ENCODE measurements around the gene CALD1. TPM values are rescaled to one million over a fixed set of nuclear protein-coding genes. Genes with fewer than 3 reads are reported as not detected.

The CALD1 gene
- polyA plus RNA-seq, 2 of the 4 experiments (the other 2 are of a cell fraction) = 136 to 150 TPM

DNA sequence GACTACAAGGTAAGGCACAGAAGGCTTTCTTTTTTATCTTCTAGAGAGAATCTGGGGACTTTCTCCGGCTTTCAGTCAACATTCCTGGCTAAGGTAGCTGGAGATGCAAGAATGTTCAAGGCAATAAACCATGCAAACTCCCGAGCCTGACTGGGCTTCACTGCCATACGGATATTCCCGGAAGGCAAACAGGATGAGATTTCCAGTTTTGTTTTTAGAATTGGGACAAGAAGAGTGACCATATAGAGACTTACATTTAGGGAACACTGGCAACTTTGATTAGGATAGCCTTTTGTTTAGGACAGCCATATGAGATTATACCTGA lies 269 bp downstream of the CALD1 start:
- FAIRE-seq = no peak
- Histone ChIP-seq H3K27ac (peak overlapping the region; percentile 60 to 80), H3K4me1 (peaks cover 30% of the 10 kb centered on the region), H3K4me3 (peak overlapping the region; percentile 48), H3K9me3 (no peaks in the 10 kb centered on the region), H3K4me2 (peak overlapping the region; percentile 72)
- WGBS (ENCODE audit: missing lambda C conversion rate) = 3% methylated on average over 4 of the region's 4 CpGs
- ChIA-PET POLR2A (interaction anchor here (1.4 kb wide), 1 partner anchor 111 kb away, joined by 3 read pairs; no protein-coding TSS in a partner anchor), CTCF (interaction anchor here (0.7 to 1.0 kb wide), 3 partner anchors 90 to 266 kb away, joined by 3 to 5 read pairs (median 3); no protein-coding TSS in a partner anchor)
- no peak for DNase-seq (ENCODE audit: low read depth in 1 of 2, low spot score in 1 of 2)
- peak; percentile 51 to 66; a peak in 5 of 6 replicates for ATAC-seq
- TF ChIP-seq FOSB (CRISPR knock-in tag; IDR thresholded peaks at IDR 0.05) = no peak
- TF ChIP-seq HEYL (CRISPR knock-in tag; IDR thresholded peaks at IDR 0.05) = no peak
- no peak for TF ChIP-seq NFE2L2 (conservative IDR thresholded peaks at IDR 0.05; ENCODE audit: low read length)
- TF ChIP-seq HDAC2 (IDR thresholded peaks at IDR 0.05) = no peak
- no peak for TF ChIP-seq POLR2AphosphoS2 (conservative IDR thresholded peaks at IDR 0.05; ENCODE audit: low read length)
- no peak for TF ChIP-seq RCOR1 (IDR thresholded peaks at IDR 0.05; ENCODE audit: low read depth, low read length)
- TF ChIP-seq EHF (CRISPR knock-in tag; IDR thresholded peaks at IDR 0.05) = no peak
- TF ChIP-seq ESRRA (IDR thresholded peaks at IDR 0.05; ENCODE audit: borderline replicate concordance, low read length) = no peak
- TF ChIP-seq, protein P1, sequence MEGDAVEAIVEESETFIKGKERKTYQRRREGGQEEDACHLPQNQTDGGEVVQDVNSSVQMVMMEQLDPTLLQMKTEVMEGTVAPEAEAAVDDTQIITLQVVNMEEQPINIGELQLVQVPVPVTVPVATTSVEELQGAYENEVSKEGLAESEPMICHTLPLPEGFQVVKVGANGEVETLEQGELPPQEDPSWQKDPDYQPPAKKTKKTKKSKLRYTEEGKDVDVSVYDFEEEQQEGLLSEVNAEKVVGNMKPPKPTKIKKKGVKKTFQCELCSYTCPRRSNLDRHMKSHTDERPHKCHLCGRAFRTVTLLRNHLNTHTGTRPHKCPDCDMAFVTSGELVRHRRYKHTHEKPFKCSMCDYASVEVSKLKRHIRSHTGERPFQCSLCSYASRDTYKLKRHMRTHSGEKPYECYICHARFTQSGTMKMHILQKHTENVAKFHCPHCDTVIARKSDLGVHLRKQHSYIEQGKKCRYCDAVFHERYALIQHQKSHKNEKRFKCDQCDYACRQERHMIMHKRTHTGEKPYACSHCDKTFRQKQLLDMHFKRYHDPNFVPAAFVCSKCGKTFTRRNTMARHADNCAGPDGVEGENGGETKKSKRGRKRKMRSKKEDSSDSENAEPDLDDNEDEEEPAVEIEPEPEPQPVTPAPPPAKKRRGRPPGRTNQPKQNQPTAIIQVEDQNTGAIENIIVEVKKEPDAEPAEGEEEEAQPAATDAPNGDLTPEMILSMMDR (IDR thresholded peaks at IDR 0.05) = no peak
- no peak for TF ChIP-seq CHD2 (IDR thresholded peaks at IDR 0.05; ENCODE audit: low read length, partially characterized antibody)
- TF ChIP-seq CEBPB (IDR thresholded peaks at IDR 0.05) = no peak
- TF ChIP-seq BCL3 (IDR thresholded peaks at IDR 0.05) = no peak
- TF ChIP-seq BHLHE40 (IDR thresholded peaks at IDR 0.05; ENCODE audit: low read depth, low read length) = no peak
- no peak for TF ChIP-seq TP53 (CRISPR knock-in tag; IDR thresholded peaks at IDR 0.05)
- TF ChIP-seq ZFP36 (IDR thresholded peaks at IDR 0.05; ENCODE audit: borderline replicate concordance, partially characterized antibody) = no peak
- no peak for TF ChIP-seq EHMT2 (IDR thresholded peaks at IDR 0.05; ENCODE audit: low read depth)
- TF ChIP-seq, protein P2, sequence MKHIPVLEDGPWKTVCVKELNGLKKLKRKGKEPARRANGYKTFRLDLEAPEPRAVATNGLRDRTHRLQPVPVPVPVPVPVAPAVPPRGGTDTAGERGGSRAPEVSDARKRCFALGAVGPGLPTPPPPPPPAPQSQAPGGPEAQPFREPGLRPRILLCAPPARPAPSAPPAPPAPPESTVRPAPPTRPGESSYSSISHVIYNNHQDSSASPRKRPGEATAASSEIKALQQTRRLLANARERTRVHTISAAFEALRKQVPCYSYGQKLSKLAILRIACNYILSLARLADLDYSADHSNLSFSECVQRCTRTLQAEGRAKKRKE (CRISPR knock-in tag; IDR thresholded peaks at IDR 0.05; ENCODE audit: low read depth) = no peak
- no peak for TF ChIP-seq PHF8 (IDR thresholded peaks at IDR 0.05; ENCODE audit: borderline replicate concordance, low read depth)

GRCh38 chr7:134780166-134780828 lies 863 bp downstream of the CALD1 start:
- peak overlapping the region; percentile 60 to 80 for H3K27ac ChIP-seq
- H3K9me3 ChIP-seq = no peaks in the 10 kb centered on the region
- TF ChIP-seq RARB (CRISPR knock-in tag; IDR thresholded peaks at IDR 0.05) = no peak
- H3K4me3 ChIP-seq = peak overlapping the region; percentile 48
- CTCF ChIA-PET = interaction anchor here (0.7 to 1.5 kb wide), 4 partner anchors 37 to 148 kb away, joined by 3 to 7 read pairs (median 3); no protein-coding TSS in a partner anchor
- FAIRE-seq (no peak), DNase-seq (ENCODE audit: low read depth in 1 of 2, low spot score in 1 of 2) (no peak), ATAC-seq (peak in 1 of 2 experiments; percentile 9; a peak in 3 of 6 replicates)
- peaks cover 30% of the 10 kb centered on the region for H3K4me1 ChIP-seq
- WGBS (ENCODE audit: missing lambda C conversion rate) = 36% methylated on average over 5 of the region's 5 CpGs
- POLR2A ChIA-PET = interaction anchor here (1.4 kb wide), 1 partner anchor 111 kb away, joined by 3 read pairs; no protein-coding TSS in a partner anchor
- peak overlapping the region; percentile 72 for H3K4me2 ChIP-seq

DNA sequence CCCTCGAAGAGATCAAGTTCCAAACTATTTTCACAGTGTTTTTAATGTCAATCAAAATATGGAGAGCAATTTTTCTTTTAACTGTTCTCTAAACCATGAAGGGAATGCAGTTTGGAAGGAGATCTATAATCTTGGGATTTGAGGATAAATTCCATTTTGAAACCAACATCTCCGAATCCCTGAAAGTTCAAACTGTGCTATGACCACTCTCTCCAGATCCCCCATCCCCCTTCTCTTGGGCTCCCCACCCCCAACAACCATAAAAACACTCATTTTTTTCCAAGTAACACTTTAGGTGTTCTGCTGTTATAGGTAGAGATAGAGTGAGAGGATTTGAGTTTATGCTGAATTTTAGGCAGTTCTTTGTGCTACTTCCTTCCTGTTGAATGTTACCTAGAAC lies 1.7 kb downstream of the CALD1 start:
- Histone ChIP-seq H3K9me3 (no peaks in the 10 kb centered on the region), H3K4me3 (peak overlapping the region; percentile 48; the same call in 2 of the 3 replicates), H3K4me1 (peaks cover 33% of the 10 kb centered on the region), H3K4me2 (peak overlapping the region; percentile 72), H3K27ac (peak overlapping the region in 1 of 2 experiments; percentile 80; a peak in 2 of 6 replicates)
- WGBS (ENCODE audit: missing lambda C conversion rate) = 59% methylated on average over 2 of the region's 2 CpGs
- POLR2A ChIA-PET = no interaction called here
- ATAC-seq (no peak), FAIRE-seq (no peak), DNase-seq (ENCODE audit: low read depth in 1 of 2, low spot score in 1 of 2) (no peak)
- CTCF ChIA-PET = interaction anchor here (1.1 to 1.5 kb wide), 2 partner anchors 57 to 116 kb away, joined by 3 to 7 read pairs; no protein-coding TSS in a partner anchor
- TF ChIP-seq SMC3 (IDR thresholded peaks at IDR 0.05) (no peak), BCL3 (IDR thresholded peaks at IDR 0.05) (no peak), CBX2 (IDR thresholded peaks at IDR 0.05; ENCODE audit: borderline replicate concordance, low read depth) (no peak), CHD2 (IDR thresholded peaks at IDR 0.05; ENCODE audit: low read length, partially characterized antibody) (no peak), CBX8 (IDR thresholded peaks at IDR 0.05) (no peak), RCOR1 (IDR thresholded peaks at IDR 0.05; ENCODE audit: low read depth, low read length) (no peak), ZFP36 (IDR thresholded peaks at IDR 0.05; ENCODE audit: borderline replicate concordance, partially characterized antibody) (no peak), KDM5A (IDR thresholded peaks at IDR 0.05) (no peak)
- TF ChIP-seq, protein P3, sequence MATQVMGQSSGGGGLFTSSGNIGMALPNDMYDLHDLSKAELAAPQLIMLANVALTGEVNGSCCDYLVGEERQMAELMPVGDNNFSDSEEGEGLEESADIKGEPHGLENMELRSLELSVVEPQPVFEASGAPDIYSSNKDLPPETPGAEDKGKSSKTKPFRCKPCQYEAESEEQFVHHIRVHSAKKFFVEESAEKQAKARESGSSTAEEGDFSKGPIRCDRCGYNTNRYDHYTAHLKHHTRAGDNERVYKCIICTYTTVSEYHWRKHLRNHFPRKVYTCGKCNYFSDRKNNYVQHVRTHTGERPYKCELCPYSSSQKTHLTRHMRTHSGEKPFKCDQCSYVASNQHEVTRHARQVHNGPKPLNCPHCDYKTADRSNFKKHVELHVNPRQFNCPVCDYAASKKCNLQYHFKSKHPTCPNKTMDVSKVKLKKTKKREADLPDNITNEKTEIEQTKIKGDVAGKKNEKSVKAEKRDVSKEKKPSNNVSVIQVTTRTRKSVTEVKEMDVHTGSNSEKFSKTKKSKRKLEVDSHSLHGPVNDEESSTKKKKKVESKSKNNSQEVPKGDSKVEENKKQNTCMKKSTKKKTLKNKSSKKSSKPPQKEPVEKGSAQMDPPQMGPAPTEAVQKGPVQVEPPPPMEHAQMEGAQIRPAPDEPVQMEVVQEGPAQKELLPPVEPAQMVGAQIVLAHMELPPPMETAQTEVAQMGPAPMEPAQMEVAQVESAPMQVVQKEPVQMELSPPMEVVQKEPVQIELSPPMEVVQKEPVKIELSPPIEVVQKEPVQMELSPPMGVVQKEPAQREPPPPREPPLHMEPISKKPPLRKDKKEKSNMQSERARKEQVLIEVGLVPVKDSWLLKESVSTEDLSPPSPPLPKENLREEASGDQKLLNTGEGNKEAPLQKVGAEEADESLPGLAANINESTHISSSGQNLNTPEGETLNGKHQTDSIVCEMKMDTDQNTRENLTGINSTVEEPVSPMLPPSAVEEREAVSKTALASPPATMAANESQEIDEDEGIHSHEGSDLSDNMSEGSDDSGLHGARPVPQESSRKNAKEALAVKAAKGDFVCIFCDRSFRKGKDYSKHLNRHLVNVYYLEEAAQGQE (IDR thresholded peaks at IDR 0.05) = no peak

Measured in A549 (cell line).